ENCODE measurements around the gene SUB1.

SUB1 gene

GRCh38 chr5:32604800-32605765, 19.7 kb downstream of the SUB1 start:
- H3K9me3 ChIP-seq (replicated peaks; ENCODE audit: low read length) = no peaks in the 10 kb centered on the region
- no peak overlapping the region for H3K9ac ChIP-seq (ENCODE audit: low read depth, low read length)
- peaks cover 38% of the 10 kb centered on the region for H3K36me3 ChIP-seq (ENCODE audit: insufficient read depth, low read length)
- H3K4me2 ChIP-seq (ENCODE audit: low read length) = no peak overlapping the region
- H3K27me3 ChIP-seq (ENCODE audit: control insufficient read depth, insufficient read depth, low read length) = no peaks in the 10 kb centered on the region
- peaks cover 4% of the 10 kb centered on the region for H3K4me1 ChIP-seq (ENCODE audit: control insufficient read depth, insufficient read depth, low read length)
- H3K4me3 ChIP-seq (ENCODE audit: low read length) = no peak overlapping the region

DNA sequence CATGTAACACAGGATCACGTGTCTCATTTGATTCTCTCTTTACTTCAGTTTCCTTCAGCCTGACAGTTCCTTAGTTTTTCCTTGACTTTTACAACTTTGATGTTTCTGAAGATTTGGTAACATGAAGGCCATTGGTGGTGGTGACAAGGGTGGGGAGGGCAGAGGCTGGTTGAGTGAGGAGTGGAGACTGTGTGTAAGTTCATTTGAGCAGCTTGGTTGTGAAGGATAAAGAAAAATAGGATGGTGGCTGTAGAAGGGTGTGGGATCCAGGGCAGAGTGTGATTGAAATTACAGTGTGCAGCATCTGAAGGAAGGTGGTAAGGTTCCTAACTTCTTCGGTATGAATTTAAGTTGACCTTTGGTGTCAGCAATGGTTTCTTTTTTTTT, 20.4 kb downstream of the SUB1 start:
- Histone ChIP-seq H3K4me2 (ENCODE audit: low read length) (no peak overlapping the region), H3K4me3 (ENCODE audit: low read length) (no peak overlapping the region), H3K36me3 (ENCODE audit: insufficient read depth, low read length) (peaks cover 34% of the 10 kb centered on the region), H3K4me1 (ENCODE audit: control insufficient read depth, insufficient read depth, low read length) (no peaks in the 10 kb centered on the region), H3K27me3 (ENCODE audit: control insufficient read depth, insufficient read depth, low read length) (no peaks in the 10 kb centered on the region), H3K9ac (ENCODE audit: low read depth, low read length) (no peak overlapping the region), H3K9me3 (replicated peaks; ENCODE audit: low read length) (no peaks in the 10 kb centered on the region)

- Histone ChIP-seq H3K4me2 (ENCODE audit: low read length) (no peak overlapping the region), H3K27me3 (ENCODE audit: control insufficient read depth, insufficient read depth, low read length) (no peaks in the 10 kb centered on the region), H3K4me3 (ENCODE audit: low read length) (no peak overlapping the region), H3K36me3 (ENCODE audit: insufficient read depth, low read length) (no peaks in the 10 kb centered on the region), H3K4me1 (ENCODE audit: control insufficient read depth, insufficient read depth, low read length) (no peaks in the 10 kb centered on the region), H3K9ac (ENCODE audit: low read depth, low read length) (no peak overlapping the region), H3K9me3 (replicated peaks; ENCODE audit: low read length) (no peaks in the 10 kb centered on the region)
Observed at GRCh38 chr5:32612134-32612888, 27.0 kb downstream of the SUB1 start.

GRCh38 chr5:32613050-32613672, 27.8 kb downstream of the SUB1 start:
- Histone ChIP-seq H3K36me3 (ENCODE audit: insufficient read depth, low read length) (no peaks in the 10 kb centered on the region), H3K4me2 (ENCODE audit: low read length) (no peak overlapping the region), H3K9me3 (replicated peaks; ENCODE audit: low read length) (no peaks in the 10 kb centered on the region), H3K4me1 (ENCODE audit: control insufficient read depth, insufficient read depth, low read length) (no peaks in the 10 kb centered on the region), H3K9ac (ENCODE audit: low read depth, low read length) (no peak overlapping the region), H3K27me3 (ENCODE audit: control insufficient read depth, insufficient read depth, low read length) (no peaks in the 10 kb centered on the region), H3K4me3 (ENCODE audit: low read length) (no peak overlapping the region)

GRCh38 chr5:32615236-32615635, 29.9 kb downstream of the SUB1 start:
- no peaks in the 10 kb centered on the region for H3K4me1 ChIP-seq (ENCODE audit: control insufficient read depth, insufficient read depth, low read length)
- no peak overlapping the region for H3K4me3 ChIP-seq (ENCODE audit: low read length)
- no peak overlapping the region for H3K4me2 ChIP-seq (ENCODE audit: low read length)
- no peak overlapping the region for H3K9ac ChIP-seq (ENCODE audit: low read depth, low read length)
- no peaks in the 10 kb centered on the region for H3K9me3 ChIP-seq (replicated peaks; ENCODE audit: low read length)
- no peaks in the 10 kb centered on the region for H3K27me3 ChIP-seq (ENCODE audit: control insufficient read depth, insufficient read depth, low read length)
- H3K36me3 ChIP-seq (ENCODE audit: insufficient read depth, low read length) = no peaks in the 10 kb centered on the region

GRCh38 chr5:32618962-32619361, 33.6 kb downstream of the SUB1 start:
- Histone ChIP-seq H3K4me3 (ENCODE audit: low read length) (no peak overlapping the region), H3K27me3 (ENCODE audit: control insufficient read depth, insufficient read depth, low read length) (peaks cover 12% of the 10 kb centered on the region), H3K9ac (ENCODE audit: low read depth, low read length) (no peak overlapping the region), H3K36me3 (ENCODE audit: insufficient read depth, low read length) (no peaks in the 10 kb centered on the region), H3K9me3 (replicated peaks; ENCODE audit: low read length) (no peaks in the 10 kb centered on the region), H3K4me1 (ENCODE audit: control insufficient read depth, insufficient read depth, low read length) (no peaks in the 10 kb centered on the region), H3K4me2 (ENCODE audit: low read length) (no peak overlapping the region)

- no peaks in the 10 kb centered on the region for H3K4me1 ChIP-seq (ENCODE audit: control insufficient read depth, insufficient read depth, low read length)
- peaks cover 12% of the 10 kb centered on the region for H3K27me3 ChIP-seq (ENCODE audit: control insufficient read depth, insufficient read depth, low read length)
- H3K9ac ChIP-seq (ENCODE audit: low read depth, low read length) = no peak overlapping the region
- H3K4me2 ChIP-seq (ENCODE audit: low read length) = no peak overlapping the region
- no peaks in the 10 kb centered on the region for H3K36me3 ChIP-seq (ENCODE audit: insufficient read depth, low read length)
- H3K4me3 ChIP-seq (ENCODE audit: low read length) = no peak overlapping the region
- H3K9me3 ChIP-seq (replicated peaks; ENCODE audit: low read length) = no peaks in the 10 kb centered on the region
Observed at GRCh38 chr5:32621256-32621655, 35.9 kb downstream of the SUB1 start.

- no peak overlapping the region for H3K4me2 ChIP-seq (ENCODE audit: low read length)
- no peak overlapping the region for H3K9ac ChIP-seq (ENCODE audit: low read depth, low read length)
- no peaks in the 10 kb centered on the region for H3K36me3 ChIP-seq (ENCODE audit: insufficient read depth, low read length)
- H3K4me1 ChIP-seq (ENCODE audit: control insufficient read depth, insufficient read depth, low read length) = peaks cover 5% of the 10 kb centered on the region
- H3K9me3 ChIP-seq (replicated peaks; ENCODE audit: low read length) = no peaks in the 10 kb centered on the region
- H3K4me3 ChIP-seq (ENCODE audit: low read length) = no peak overlapping the region
- H3K27me3 ChIP-seq (ENCODE audit: control insufficient read depth, insufficient read depth, low read length) = peaks cover 12% of the 10 kb centered on the region
Observed at GRCh38 chr5:32625106-32625505, 39.7 kb downstream of the SUB1 start.

- Histone ChIP-seq H3K36me3 (ENCODE audit: insufficient read depth, low read length) (no peaks in the 10 kb centered on the region), H3K4me1 (ENCODE audit: control insufficient read depth, insufficient read depth, low read length) (peaks cover 5% of the 10 kb centered on the region), H3K4me2 (ENCODE audit: low read length) (no peak overlapping the region), H3K27me3 (ENCODE audit: control insufficient read depth, insufficient read depth, low read length) (peaks cover 12% of the 10 kb centered on the region), H3K9ac (ENCODE audit: low read depth, low read length) (no peak overlapping the region), H3K9me3 (replicated peaks; ENCODE audit: low read length) (no peaks in the 10 kb centered on the region), H3K4me3 (ENCODE audit: low read length) (no peak overlapping the region)
Observed at GRCh38 chr5:32625547-32625946, 40.2 kb downstream of the SUB1 start.

DNA sequence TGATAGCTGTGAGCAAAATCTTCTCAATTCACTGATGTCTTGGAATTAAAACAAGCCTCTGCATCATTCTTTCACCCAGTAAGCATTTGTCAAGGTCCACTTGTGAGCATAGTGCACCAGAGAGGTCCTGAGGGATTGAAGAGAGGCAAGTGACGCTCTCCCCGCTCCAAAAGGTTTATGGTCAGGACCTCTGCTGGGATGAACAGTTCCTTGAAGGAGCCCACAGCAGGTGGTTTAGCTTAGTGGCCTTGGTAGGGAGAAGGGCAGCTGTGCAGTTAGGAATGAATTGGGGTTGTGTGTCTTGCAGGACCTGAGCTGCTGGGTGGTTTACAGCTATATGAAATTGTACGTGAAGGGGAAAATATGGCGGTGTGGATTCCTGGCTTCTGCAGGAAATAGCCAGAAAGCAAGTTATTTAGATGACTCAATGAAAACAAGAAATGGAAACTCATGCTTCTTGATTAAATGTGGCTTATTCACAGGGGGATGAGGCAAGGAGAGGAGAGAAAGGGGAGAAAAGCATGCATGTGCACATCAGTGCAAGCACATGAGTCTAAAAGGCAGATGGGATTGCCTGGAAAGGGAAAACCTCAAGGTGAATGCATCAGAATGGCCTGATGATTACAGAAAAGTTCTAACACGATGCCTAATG, 42.0 kb downstream of the SUB1 start:
- H3K9ac ChIP-seq (ENCODE audit: low read depth, low read length) = no peak overlapping the region
- H3K36me3 ChIP-seq (ENCODE audit: insufficient read depth, low read length) = no peaks in the 10 kb centered on the region
- H3K4me1 ChIP-seq (ENCODE audit: control insufficient read depth, insufficient read depth, low read length) = peaks cover 5% of the 10 kb centered on the region
- H3K4me3 ChIP-seq (ENCODE audit: low read length) = no peak overlapping the region
- H3K27me3 ChIP-seq (ENCODE audit: control insufficient read depth, insufficient read depth, low read length) = no peaks in the 10 kb centered on the region
- H3K4me2 ChIP-seq (ENCODE audit: low read length) = no peak overlapping the region
- no peaks in the 10 kb centered on the region for H3K9me3 ChIP-seq (replicated peaks; ENCODE audit: low read length)

All from skeletal muscle satellite cell (primary cell).